Hair follicle dermal papilla cell (primary cell): ENCODE results near the gene TP53INP2. TPM values are rescaled to one million over a fixed set of nuclear protein-coding genes. Genes with fewer than 3 reads are reported as not detected.

ENCODE experiments used
- small RNA-seq: library from RNA; depleted of rRNA; stranded (forward); fragments of <200 nt; gene quantifications from one replicate; pipeline ENCODE3, GENCODE V24; 2012
- total RNA-seq: library from RNA; depleted of rRNA; stranded (reverse); fragments of >200 nt; gene quantifications from 2 replicates; pipeline ENCODE4 v1.2.3, GENCODE V29; 2012

The TP53INP2 gene
- 4.7 and 6.2 TPM in 2 replicates for total RNA-seq

GRCh38 chr20:34704177-34705007, at the start of gene TP53INP2:
Gene TP53INP2, plus strand, starts transcription at chr20:34704344. Its CDS starts 4,396 bp downstream, at chr20:34708740.

GRCh38 chr20:34676642-34677373, 27.3 kb upstream of the TP53INP2 start, which contains the start of gene PIGU:
Gene PIGU, minus strand, starts transcription at chr20:34677092. Its CDS starts 7 bp downstream, at chr20:34677085.

Small RNA genes lying within 50 kb of the gene (small RNA-seq; reads per million reads assigned to genes)
- 0.38 reads per million for gene AL118520.1

Other genes with a start within 250 kb of the TP53INP2 start
- 64.6 and 102 TPM in 2 replicates for gene DYNLRB1, start 187.9 kb upstream of the TP53INP2 start, total RNA-seq
- 36.2 and 49.1 TPM in 2 replicates for gene MAP1LC3A, start 145.6 kb upstream of the TP53INP2 start, total RNA-seq
- gene PIGU, start 27.3 kb upstream of the TP53INP2 start, total RNA-seq, result 8.8 and 12.6 TPM in 2 replicates
- 11.1 and 13.8 TPM in 2 replicates for gene NCOA6, start 121.3 kb downstream of the TP53INP2 start, total RNA-seq
- gene GGT7, start 168.5 kb downstream of the TP53INP2 start, total RNA-seq, result 14.6 and 16.6 TPM in 2 replicates
- gene ACSS2, start 172.3 kb downstream of the TP53INP2 start, total RNA-seq, result 74.3 and 76.7 TPM in 2 replicates